ENCODE measurements around the gene MRGPRX1.

DNA sequence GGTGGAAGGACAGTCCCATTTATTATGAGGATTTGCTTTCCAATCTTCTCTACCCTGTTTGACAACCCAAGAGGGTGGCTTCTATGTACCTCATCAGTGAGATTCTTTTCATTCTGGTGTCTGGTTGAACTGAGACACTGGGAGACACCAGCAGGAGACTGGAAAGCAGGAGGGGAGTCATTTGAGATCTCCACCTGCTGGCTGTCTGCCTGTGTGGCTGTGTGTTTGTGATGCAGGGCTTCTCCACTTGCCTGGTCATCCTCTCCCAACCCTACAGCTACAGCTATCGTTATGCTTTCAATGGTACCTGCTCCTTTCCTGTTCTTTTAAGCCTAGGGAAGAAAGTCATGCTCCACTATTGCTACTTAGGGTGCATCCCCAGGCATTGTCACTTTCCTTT is 48.6 kb downstream of the MRGPRX1 start:
- TF ChIP-seq, protein P1, sequence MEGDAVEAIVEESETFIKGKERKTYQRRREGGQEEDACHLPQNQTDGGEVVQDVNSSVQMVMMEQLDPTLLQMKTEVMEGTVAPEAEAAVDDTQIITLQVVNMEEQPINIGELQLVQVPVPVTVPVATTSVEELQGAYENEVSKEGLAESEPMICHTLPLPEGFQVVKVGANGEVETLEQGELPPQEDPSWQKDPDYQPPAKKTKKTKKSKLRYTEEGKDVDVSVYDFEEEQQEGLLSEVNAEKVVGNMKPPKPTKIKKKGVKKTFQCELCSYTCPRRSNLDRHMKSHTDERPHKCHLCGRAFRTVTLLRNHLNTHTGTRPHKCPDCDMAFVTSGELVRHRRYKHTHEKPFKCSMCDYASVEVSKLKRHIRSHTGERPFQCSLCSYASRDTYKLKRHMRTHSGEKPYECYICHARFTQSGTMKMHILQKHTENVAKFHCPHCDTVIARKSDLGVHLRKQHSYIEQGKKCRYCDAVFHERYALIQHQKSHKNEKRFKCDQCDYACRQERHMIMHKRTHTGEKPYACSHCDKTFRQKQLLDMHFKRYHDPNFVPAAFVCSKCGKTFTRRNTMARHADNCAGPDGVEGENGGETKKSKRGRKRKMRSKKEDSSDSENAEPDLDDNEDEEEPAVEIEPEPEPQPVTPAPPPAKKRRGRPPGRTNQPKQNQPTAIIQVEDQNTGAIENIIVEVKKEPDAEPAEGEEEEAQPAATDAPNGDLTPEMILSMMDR (IDR thresholded peaks at IDR 0.05; ENCODE audit: low read length): no peak
- TF ChIP-seq EZH2 (optimal IDR thresholded peaks at IDR 0.05; ENCODE audit: low read depth, low read length) (no peak), EZH2phosphoT487 (IDR thresholded peaks at IDR 0.05; ENCODE audit: low read length) (no peak)
